B cell (primary cell): ENCODE results near the gene USO1. TPM values are rescaled to one million over a fixed set of nuclear protein-coding genes. Genes with fewer than 3 reads are reported as not detected.

ENCODE experiments used
- ATAC-seq: fragments of 200-7000 bp; cut with Tn5 transposase; one replicate; pipeline ENCODE4 v1.10.0; 2021; ENCODE audit warnings: low read depth, mild to moderate bottlenecking, moderate number of reproducible peaks, moderate library complexity
- CTCF ChIA-PET: fragments of 350-600 bp; sonication (Branson Sonifier 250); formaldehyde crosslinking; loops from one replicate; lab custom pipeline; 2021; ENCODE audit warnings: antibody characterized with exemption, inconsistent platforms; lab: Charles Lee
- POLR2A ChIA-PET: fragments of 350-600 bp; sonication (Branson Sonifier 250); formaldehyde crosslinking; loops from one replicate; lab custom pipeline; 2021; ENCODE audit warnings: antibody characterized with exemption; lab: Charles Lee
- DNase-seq: peaks from one replicate; pipeline ENCODE4 v3.0.0; 2013
- H2AFZ ChIP-seq: 2 replicates; pipeline ENCODE4 v1.6.1; 2012; ENCODE audit warnings: mild to moderate bottlenecking, low read depth, low read length; ENCODE audit not compliant: insufficient read depth, poor library complexity, severe bottlenecking
- H3K27ac ChIP-seq, 2 donors: 1 replicate in 1 of 2; 2 replicates in 1 of 2; pipeline ENCODE4 v1.5.1; 2012 to 2013; ENCODE audit warnings: low read length in 2 of 2, mild to moderate bottlenecking in 2 of 2, moderate library complexity in 1 of 2
- H3K27me3 ChIP-seq, 4 experiments: fragments of 200-600 bp in 1 of 4; sonication (generic) in 1 of 4; replicated peaks in 1 of 4; 1 replicate in 2 of 4; 2 replicates in 2 of 4; pipeline versions ENCODE4 v1.6.1 to v1.7.0; 2013 to 2016; ENCODE audit warnings: low read length in 3 of 4, mild to moderate bottlenecking in 2 of 4, mixed read lengths in 1 of 4, moderate library complexity in 1 of 4; ENCODE audit not compliant: insufficient read depth in 4 of 4, control insufficient read depth in 3 of 4; ENCODE audit errors: control extremely low read depth in 1 of 4
- H3K36me3 ChIP-seq, 2 experiments: replicated peaks in 1 of 2; 1 replicate in 1 of 2; 2 replicates in 1 of 2; pipeline versions ENCODE4 v1.6.1 to v1.7.1; 2013; ENCODE audit warnings: low read length in 1 of 2; ENCODE audit not compliant: insufficient read depth in 2 of 2, control insufficient read depth in 1 of 2; ENCODE audit errors: control extremely low read depth in 1 of 2, extremely low read depth in 1 of 2
- H3K4me1 ChIP-seq, 2 donors: fragments of 200-600 bp in 1 of 2; sonication (generic) in 1 of 2; 1 replicate in 1 of 2; 2 replicates in 1 of 2; pipeline versions ENCODE4 v1.5.1 to v1.6.1; 2013 to 2017; ENCODE audit warnings: low read length in 2 of 2; ENCODE audit not compliant: control insufficient read depth in 2 of 2, insufficient read depth in 2 of 2
- H3K4me2 ChIP-seq: replicated peaks from 2 replicates; pipeline ENCODE3; 2012; ENCODE audit warnings: mild to moderate bottlenecking, low read depth, low read length; ENCODE audit not compliant: poor library complexity, severe bottlenecking
- H3K4me3 ChIP-seq, 5 experiments: fragments of 200-600 bp in 1 of 5; sonication (generic) in 1 of 5; 1 replicate in 3 of 5; 2 replicates in 2 of 5; pipeline versions ENCODE4 v1.5.1 to v1.7.0; 2011 to 2016; ENCODE audit warnings: low read length in 4 of 5, mild to moderate bottlenecking in 4 of 5, low read depth in 2 of 5, control low read depth in 1 of 5, moderate library complexity in 1 of 5; ENCODE audit not compliant: insufficient read depth in 1 of 5; ENCODE audit errors: control extremely low read depth in 1 of 5, extremely low read depth in 1 of 5
- H3K79me2 ChIP-seq: fragments of 200-600 bp; sonication (generic); one replicate; pipeline ENCODE4 v1.6.0; 2016; ENCODE audit warnings: low read length; ENCODE audit not compliant: control insufficient read depth, insufficient read depth
- H3K9ac ChIP-seq: fragments of 200-600 bp; sonication (generic); 2 replicates; pipeline ENCODE4 v1.6.1; 2017; ENCODE audit warnings: mild to moderate bottlenecking, low read length, moderate library complexity
- H3K9me3 ChIP-seq, 3 donors: one replicate each; pipeline versions ENCODE4 v1.6.1 to v1.7.1; 2013; ENCODE audit warnings: low read length in 2 of 3; ENCODE audit not compliant: control insufficient read depth in 2 of 3, insufficient read depth in 1 of 3; ENCODE audit errors: control extremely low read depth in 1 of 3
- H4K20me1 ChIP-seq: 2 replicates; pipeline ENCODE4 v1.6.0; 2012; ENCODE audit warnings: mild to moderate bottlenecking, low read length; ENCODE audit not compliant: insufficient read depth, control insufficient read depth, poor library complexity, severe bottlenecking
- H3K27ac Mint-ChIP-seq: one replicate; pipeline ENCODE4 v1.8.0; 2021; ENCODE audit warnings: mixed read lengths
- H3K27me3 Mint-ChIP-seq: one replicate; pipeline ENCODE4 v1.8.0; 2021; ENCODE audit warnings: mixed read lengths
- H3K4me1 Mint-ChIP-seq: one replicate; pipeline ENCODE4 v1.8.0; 2021; ENCODE audit warnings: mixed read lengths
- H3K4me3 Mint-ChIP-seq: one replicate; pipeline ENCODE4 v1.8.0; 2021; ENCODE audit warnings: mixed read lengths
- H3K9me3 Mint-ChIP-seq: one replicate; pipeline ENCODE4 v1.8.0; 2022; ENCODE audit warnings: mixed read lengths; ENCODE audit not compliant: insufficient read depth
- CTCF ChIP-seq: fragments of 200-600 bp; IDR thresholded peaks from one replicate; pipeline ENCODE4 v1.8.0; 2022; ENCODE audit warnings: antibody characterized with exemption, mild to moderate bottlenecking
- EZH2 ChIP-seq: IDR thresholded peaks from 2 replicates; pipeline ENCODE4 v1.6.1; 2012; ENCODE audit warnings: borderline replicate concordance, low read depth, mild to moderate bottlenecking, moderate library complexity, low read length; ENCODE audit not compliant: insufficient read depth, poor library complexity, severe bottlenecking
- WGBS: methylation state at CpG from one replicate; pipeline ENCODE4 v1.1.5; 2013; ENCODE audit warnings: missing lambda C conversion rate; ENCODE audit not compliant: insufficient coverage; 5-methylcytosine and 5-hydroxymethylcytosine counted together
- intact Hi-C: fragments of 100-400 bp; cut with micrococcal nuclease; formaldehyde crosslinking; loops from one replicate; pipeline ENCODE4 v1.10.0; 2022
- polyA plus RNA-seq: library from polyadenylated mRNA; depleted of rRNA; stranded (reverse); fragments of >200 nt; gene quantifications from 2 replicates; pipeline ENCODE4 v1.2.3, GENCODE V29; 2012
- total RNA-seq, 2 donors: library from RNA; stranded (reverse); fragments of 120-200 nt in 1 of 2; gene quantifications; 1 replicate in 1 of 2; 2 replicates in 1 of 2; pipeline versions ENCODE4 v1.2.3 to v1.2.4, GENCODE V29; 2013 to 2022

USO1 gene
- total and polyA plus RNA-seq, 2 donors (not counting 1 experiment from before 2014, with no cell fraction given): 12.3 to 45.0 TPM

- no peaks in the 10 kb centered on the region for H3K27me3 Mint-ChIP-seq
- H3K4me1 ChIP-seq: peaks cover 23 to 31% of the 10 kb centered on the region in 2 donors
- ChIA-PET POLR2A (interaction anchor here (0.6 to 1.6 kb wide), 3 partner anchors 9 to 25 kb away, joined by 3 to 4 read pairs (median 3); partner anchors contain the start of genes G3BP2 and USO1), CTCF (interaction anchor here (0.8 to 2.0 kb wide), 4 partner anchors 11 to 27 kb away, joined by 3 to 7 read pairs (median 5); partner anchors contain the start of gene USO1)
- H3K27ac Mint-ChIP-seq: peak overlapping the region; percentile 83
- peak overlapping the region; percentile 95 to 97 for H3K27ac ChIP-seq
- 36% methylated on average over 2 of the region's 2 CpGs for WGBS
- TF ChIP-seq CTCF: no peak
- no peaks in the 10 kb centered on the region for H3K27me3 ChIP-seq
- H3K79me2 ChIP-seq: peaks cover 3% of the 10 kb centered on the region
- H3K4me3 ChIP-seq: peak overlapping the region in 2 of 5 experiments; percentile 22 to 35
- H4K20me1 ChIP-seq: no peaks in the 10 kb centered on the region
- H3K9me3 ChIP-seq: peaks cover 0 to 5% (median under 1%) of the 10 kb centered on the region in 3 donors
- peak overlapping the region; percentile 68 for H2AFZ ChIP-seq
- H3K4me2 ChIP-seq: peak overlapping the region; percentile 72
- intact Hi-C loops: loop anchor here (1.0 kb wide), 2 partner anchors 25 to 26 kb away; partner anchors contain the start of genes G3BP2 and USO1
- peak; percentile 16 for ATAC-seq
- H3K9me3 Mint-ChIP-seq: no peaks in the 10 kb centered on the region
- peaks cover 0 to 2% of the 10 kb centered on the region in 2 experiments for H3K36me3 ChIP-seq
- no peak for DNase-seq
- peak overlapping the region; percentile 30 for H3K9ac ChIP-seq
- H3K4me1 Mint-ChIP-seq: peaks cover 34% of the 10 kb centered on the region
- H3K4me3 Mint-ChIP-seq: peak overlapping the region; percentile 35
These were observed 25.5 kb upstream of the USO1 start for GRCh38 chr4:75698963-75699228.

- Histone ChIP-seq H2AFZ (peak overlapping the region; percentile 68), H3K36me3 (peaks cover 0 to 2% of the 10 kb centered on the region in 2 experiments), H3K27ac (peak overlapping the region; percentile 95 to 97), H3K79me2 (peaks cover 3% of the 10 kb centered on the region), H3K4me1 (peaks cover 23 to 31% of the 10 kb centered on the region in 2 donors), H3K9me3 (peaks cover 0 to 4% (median 0%) of the 10 kb centered on the region in 3 donors), H3K4me3 (no peak overlapping the region), H3K9ac (peak overlapping the region; percentile 30), H4K20me1 (no peaks in the 10 kb centered on the region), H3K27me3 (no peaks in the 10 kb centered on the region), H3K4me2 (peak overlapping the region; percentile 72)
- ChIA-PET CTCF (interaction anchor here (0.8 to 2.0 kb wide), 4 partner anchors 11 to 27 kb away, joined by 3 to 7 read pairs (median 5); partner anchors contain the start of gene USO1), POLR2A (interaction anchor here (1.6 kb wide), 1 partner anchor 25 kb away, joined by 4 read pairs; the partner anchor contains the start of gene USO1)
- intact Hi-C loops: no loop called here
- ATAC-seq (no peak), DNase-seq (no peak)
- WGBS: no CpG with 5 or more reads among the region's 1 CpG
- no peaks in the 10 kb centered on the region for H3K27me3 Mint-ChIP-seq
- no peaks in the 10 kb centered on the region for H3K9me3 Mint-ChIP-seq
- TF ChIP-seq CTCF: no peak
- no peak for TF ChIP-seq EZH2
- peak overlapping the region; percentile 83 for H3K27ac Mint-ChIP-seq
- peak overlapping the region; percentile 35 for H3K4me3 Mint-ChIP-seq
- peaks cover 34% of the 10 kb centered on the region for H3K4me1 Mint-ChIP-seq
These were observed 25.1 kb upstream of the USO1 start for GRCh38 chr4:75699299-75699698.
